OCI-LY1 (cell line): ENCODE measurements around the gene MEIOB.

Experiments
- H2AFZ ChIP-seq: fragments of 200-600 bp; sonication (generic), shearing (Covaris generic); 2 replicates; pipeline ENCODE4 v1.6.0; 2014; ENCODE audit warnings: antibody characterized with exemption, mild to moderate bottlenecking, low read length
- H3F3A ChIP-seq: fragments of 200-600 bp; sonication (generic), shearing (Covaris generic); 2 replicates; pipeline ENCODE4 v1.6.0; 2014; ENCODE audit warnings: mild to moderate bottlenecking, antibody characterized with exemption, low read length, moderate library complexity; ENCODE audit not compliant: insufficient read depth
- H3K27ac ChIP-seq: fragments of 200-600 bp; sonication (generic); 2 replicates; pipeline ENCODE4 v1.5.1; 2014; ENCODE audit warnings: low read length, mixed run types, mild to moderate bottlenecking, low read depth; ENCODE audit not compliant: poor library complexity, severe bottlenecking
- H3K27me3 ChIP-seq: fragments of 200-600 bp; sonication (generic); 2 replicates; pipeline ENCODE4 v1.6.0; 2014; ENCODE audit warnings: antibody characterized with exemption, mild to moderate bottlenecking, low read length, moderate library complexity; ENCODE audit not compliant: insufficient read depth
- H3K36me3 ChIP-seq: fragments of 200-600 bp; sonication (generic); 2 replicates; pipeline ENCODE4 v1.6.1; 2014; ENCODE audit warnings: mild to moderate bottlenecking, antibody characterized with exemption, low read length, moderate library complexity, mixed read lengths; ENCODE audit not compliant: insufficient read depth
- H3K4me1 ChIP-seq: fragments of 200-600 bp; sonication (generic); 2 replicates; pipeline ENCODE4 v1.5.1; 2014; ENCODE audit warnings: mild to moderate bottlenecking, low read length, moderate library complexity; ENCODE audit not compliant: insufficient read depth, severe bottlenecking
- H3K4me2 ChIP-seq: fragments of 200-600 bp; sonication (generic), shearing (Covaris generic); 2 replicates; pipeline ENCODE4 v1.6.1; 2014; ENCODE audit warnings: low read length
- H3K4me3 ChIP-seq: fragments of 200-600 bp; sonication (generic); 2 replicates; pipeline ENCODE4 v1.5.1; 2014; ENCODE audit warnings: low read length, low read depth, mild to moderate bottlenecking, mixed read lengths; ENCODE audit not compliant: poor library complexity, severe bottlenecking
- H3K79me2 ChIP-seq: fragments of 200-600 bp; shearing (Covaris generic); 2 replicates; pipeline ENCODE4 v1.6.1; 2016; ENCODE audit warnings: mixed run types, low read length, mixed read lengths; ENCODE audit not compliant: insufficient read depth
- H3K9ac ChIP-seq: fragments of 200-600 bp; sonication (generic), shearing (Covaris generic); 2 replicates; pipeline ENCODE4 v1.6.1; 2014; ENCODE audit warnings: mild to moderate bottlenecking, low read length, mixed read lengths
- H3K9me2 ChIP-seq: fragments of 200-600 bp; sonication (generic), shearing (Covaris generic); 2 replicates; pipeline ENCODE4 v1.6.1; 2014; ENCODE audit warnings: low read depth, mild to moderate bottlenecking, low read length, mixed read lengths
- H3K9me3 ChIP-seq: fragments of 200-600 bp; shearing (Covaris generic); 2 replicates; pipeline ENCODE4 v1.6.1; 2014; ENCODE audit warnings: low read length, mixed read lengths
- H4K20me1 ChIP-seq: fragments of 200-600 bp; sonication (generic), shearing (Covaris generic); 2 replicates; pipeline ENCODE4 v1.6.0; 2016; ENCODE audit warnings: mild to moderate bottlenecking, low read length; ENCODE audit not compliant: insufficient read depth
- EZH2 ChIP-seq: fragments of 200-600 bp; sonication (generic), shearing (Covaris generic); IDR thresholded peaks from 2 replicates; pipeline ENCODE4 v1.8.0; 2017; ENCODE audit warnings: borderline replicate concordance, mixed run types, mild to moderate bottlenecking, antibody characterized with exemption, low read length, moderate library complexity, mixed read lengths
- TF ChIP-seq, protein P1 (sequence below): fragments of 200-600 bp; sonication (generic), shearing (Covaris generic); IDR thresholded peaks from 2 replicates; pipeline ENCODE4 v1.5.1; 2017; ENCODE audit warnings: mild to moderate bottlenecking, antibody characterized with exemption, low read length, moderate library complexity, mixed read lengths

Gene MEIOB

DNA sequence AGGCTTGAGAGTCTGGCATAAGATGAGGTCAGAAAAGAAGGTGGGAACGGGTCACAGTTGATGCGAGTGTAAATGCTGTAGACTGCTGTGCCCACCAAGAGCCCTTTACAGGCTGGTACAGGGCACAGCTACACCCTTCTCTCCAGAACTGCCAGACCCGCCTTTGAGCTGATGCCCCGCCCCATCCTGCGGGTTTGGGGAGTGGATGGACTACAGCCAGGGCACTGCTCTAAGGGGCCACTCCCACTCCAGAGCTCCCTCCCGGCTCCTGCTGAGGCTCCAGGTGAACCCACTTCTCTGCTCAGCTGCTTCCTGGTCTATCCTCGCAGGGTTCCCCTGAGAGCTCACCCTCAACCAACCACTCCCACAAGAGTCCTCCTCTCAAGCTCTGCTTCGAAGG lies 12.3 kb downstream of the MEIOB start:
- H3K27me3 ChIP-seq = no peaks in the 10 kb centered on the region
- H2AFZ ChIP-seq = no peak overlapping the region
- no peaks in the 10 kb centered on the region for H3F3A ChIP-seq
- no peaks in the 10 kb centered on the region for H3K9me3 ChIP-seq
- H3K4me1 ChIP-seq = no peaks in the 10 kb centered on the region
- H3K4me3 ChIP-seq = no peak overlapping the region
- no peaks in the 10 kb centered on the region for H4K20me1 ChIP-seq
- no peaks in the 10 kb centered on the region for H3K9me2 ChIP-seq
- H3K4me2 ChIP-seq = no peak overlapping the region
- H3K9ac ChIP-seq = no peak overlapping the region
- no peak overlapping the region for H3K27ac ChIP-seq
- TF ChIP-seq, protein P1, sequence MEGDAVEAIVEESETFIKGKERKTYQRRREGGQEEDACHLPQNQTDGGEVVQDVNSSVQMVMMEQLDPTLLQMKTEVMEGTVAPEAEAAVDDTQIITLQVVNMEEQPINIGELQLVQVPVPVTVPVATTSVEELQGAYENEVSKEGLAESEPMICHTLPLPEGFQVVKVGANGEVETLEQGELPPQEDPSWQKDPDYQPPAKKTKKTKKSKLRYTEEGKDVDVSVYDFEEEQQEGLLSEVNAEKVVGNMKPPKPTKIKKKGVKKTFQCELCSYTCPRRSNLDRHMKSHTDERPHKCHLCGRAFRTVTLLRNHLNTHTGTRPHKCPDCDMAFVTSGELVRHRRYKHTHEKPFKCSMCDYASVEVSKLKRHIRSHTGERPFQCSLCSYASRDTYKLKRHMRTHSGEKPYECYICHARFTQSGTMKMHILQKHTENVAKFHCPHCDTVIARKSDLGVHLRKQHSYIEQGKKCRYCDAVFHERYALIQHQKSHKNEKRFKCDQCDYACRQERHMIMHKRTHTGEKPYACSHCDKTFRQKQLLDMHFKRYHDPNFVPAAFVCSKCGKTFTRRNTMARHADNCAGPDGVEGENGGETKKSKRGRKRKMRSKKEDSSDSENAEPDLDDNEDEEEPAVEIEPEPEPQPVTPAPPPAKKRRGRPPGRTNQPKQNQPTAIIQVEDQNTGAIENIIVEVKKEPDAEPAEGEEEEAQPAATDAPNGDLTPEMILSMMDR = no peak
- no peak for TF ChIP-seq EZH2
- no peaks in the 10 kb centered on the region for H3K36me3 ChIP-seq
- H3K79me2 ChIP-seq = no peaks in the 10 kb centered on the region

DNA sequence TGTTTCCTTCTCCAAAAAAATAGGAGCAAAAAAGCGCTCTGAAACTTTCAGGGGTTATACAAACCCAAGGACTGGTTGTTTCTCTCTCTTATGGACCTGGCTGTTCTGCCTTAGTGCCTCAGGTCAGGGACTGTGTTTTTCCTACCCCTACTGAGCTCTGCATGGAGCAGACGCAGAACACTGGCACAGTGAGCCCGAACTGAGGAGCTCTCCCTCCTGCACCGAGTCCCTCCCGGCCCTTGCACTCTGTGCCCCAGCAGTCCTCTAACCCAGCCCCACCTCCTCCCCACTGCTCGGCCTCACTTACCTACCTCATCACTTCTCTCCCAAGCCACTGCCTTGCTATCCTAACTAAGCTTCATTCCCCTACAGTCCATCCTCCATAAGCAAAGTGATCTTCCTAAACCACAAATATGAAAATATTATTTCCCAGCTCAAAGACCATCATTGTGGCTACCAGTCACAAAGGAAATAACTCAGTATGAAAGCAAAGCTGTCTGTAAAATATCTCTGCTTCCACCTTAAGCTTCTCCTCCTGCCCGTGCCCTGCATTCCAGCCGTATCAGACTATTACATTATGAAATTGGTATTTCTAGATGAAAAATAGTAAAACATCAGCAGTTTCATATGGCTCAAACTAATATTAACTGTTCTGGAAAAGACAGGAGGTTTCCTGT lies 13.6 kb downstream of the MEIOB start:
- Histone ChIP-seq H3K9me3 (no peaks in the 10 kb centered on the region), H3K27ac (no peak overlapping the region), H3K9ac (no peak overlapping the region), H4K20me1 (no peaks in the 10 kb centered on the region), H3K4me1 (no peaks in the 10 kb centered on the region), H3K4me2 (no peak overlapping the region), H3K36me3 (no peaks in the 10 kb centered on the region), H3K9me2 (no peaks in the 10 kb centered on the region), H3F3A (no peaks in the 10 kb centered on the region), H3K79me2 (no peaks in the 10 kb centered on the region), H3K4me3 (no peak overlapping the region), H2AFZ (no peak overlapping the region), H3K27me3 (0 out of 2 replicates have a peak, but pooled peaks cover 4% of the 10 kb centered on the region)
- no peak for TF ChIP-seq EZH2
- TF ChIP-seq, protein P1 = no peak

DNA sequence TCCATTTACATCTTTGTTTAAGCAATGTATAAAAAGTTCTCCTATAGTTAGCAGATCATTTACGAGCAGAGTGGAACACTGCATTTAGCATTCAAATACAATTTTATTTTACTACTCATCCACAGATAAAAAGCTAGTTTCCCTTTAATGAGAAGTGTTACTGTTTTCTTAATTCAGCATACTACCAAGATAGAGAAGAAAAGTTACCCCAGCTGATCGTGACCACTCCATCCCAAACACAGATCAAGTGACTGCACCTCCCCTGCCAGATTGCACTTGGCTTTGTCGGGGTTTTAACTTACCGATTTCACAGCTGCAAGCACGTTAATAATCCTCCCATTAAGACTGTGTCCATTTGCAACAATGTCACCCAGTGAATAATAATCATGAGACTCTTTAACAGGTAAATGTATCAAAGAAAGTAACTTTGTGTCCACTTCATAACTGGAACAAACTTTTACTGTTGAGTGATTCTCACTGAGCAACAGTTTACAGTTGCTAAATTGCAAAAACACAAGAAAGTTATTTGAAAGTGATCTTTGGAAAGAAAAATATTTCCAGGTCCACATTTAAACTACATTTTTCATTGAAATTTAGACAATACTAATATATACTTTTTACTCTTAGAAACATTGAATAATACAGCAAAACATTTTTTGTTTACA lies 14.4 kb downstream of the MEIOB start:
- no peaks in the 10 kb centered on the region for H3K4me1 ChIP-seq

More for the DNA sequence above, 14.4 kb downstream of the MEIOB start:
- H2AFZ ChIP-seq = no peak overlapping the region
- H3F3A ChIP-seq = no peaks in the 10 kb centered on the region
- no peak overlapping the region for H3K4me2 ChIP-seq
- H3K9me3 ChIP-seq = no peaks in the 10 kb centered on the region
- no peaks in the 10 kb centered on the region for H3K79me2 ChIP-seq
- no peak for TF ChIP-seq EZH2
- TF ChIP-seq, protein P1 = no peak
- H3K4me3 ChIP-seq = no peak overlapping the region
- no peaks in the 10 kb centered on the region for H3K9me2 ChIP-seq
- H3K36me3 ChIP-seq = no peaks in the 10 kb centered on the region
- H3K27me3 ChIP-seq = 0 out of 2 replicates have a peak, but pooled peaks cover 4% of the 10 kb centered on the region
- no peak overlapping the region for H3K27ac ChIP-seq
- H3K9ac ChIP-seq = no peak overlapping the region
- no peaks in the 10 kb centered on the region for H4K20me1 ChIP-seq
